H9 (cell line): ENCODE measurements around the gene MTARC2. TPM values are rescaled to one million over a fixed set of nuclear protein-coding genes. Genes with fewer than 3 reads are reported as not detected.

Experiments used
- DNase-seq: peaks from one replicate; pipeline ENCODE4 v3.0.0-alpha.2; 2017
- H2AFZ ChIP-seq: one replicate; pipeline ENCODE4 v1.6.1; 2013; ENCODE audit warnings: mild to moderate bottlenecking, low read length, control low read depth, moderate library complexity
- H2AK5ac ChIP-seq: 2 replicates; pipeline ENCODE4 v1.6.1; 2013; ENCODE audit warnings: low read length, control low read depth, mixed read lengths; ENCODE audit not compliant: insufficient read length
- H2BK120ac ChIP-seq: one replicate; pipeline ENCODE4 v1.6.1; 2013; ENCODE audit warnings: low read depth, mild to moderate bottlenecking, low read length, control low read depth, inconsistent platforms; ENCODE audit not compliant: poor library complexity, severe bottlenecking
- H2BK12ac ChIP-seq: 2 replicates; pipeline ENCODE4 v1.6.1; 2013; ENCODE audit warnings: low read length, control low read depth, mixed read lengths, low read depth; ENCODE audit not compliant: insufficient read length
- H2BK15ac ChIP-seq: 2 replicates; pipeline ENCODE4 v1.6.1; 2013; ENCODE audit warnings: low read depth, low read length, control low read depth
- H2BK20ac ChIP-seq: one replicate; pipeline ENCODE4 v1.6.1; 2013; ENCODE audit warnings: low read depth, mild to moderate bottlenecking, low read length, control low read depth, inconsistent platforms; ENCODE audit not compliant: poor library complexity, severe bottlenecking
- H2BK5ac ChIP-seq: 2 replicates; pipeline ENCODE4 v1.6.1; 2013; ENCODE audit warnings: low read length, control low read depth, mixed read lengths; ENCODE audit not compliant: insufficient read length
- H3K14ac ChIP-seq: 2 replicates; pipeline ENCODE4 v1.6.1; 2013; ENCODE audit warnings: low read length, control low read depth; ENCODE audit not compliant: insufficient read depth
- H3K18ac ChIP-seq: 2 replicates; pipeline ENCODE4 v1.6.1; 2013; ENCODE audit warnings: low read depth, mild to moderate bottlenecking, mixed read lengths, low read length, control low read depth; ENCODE audit not compliant: insufficient read length
- H3K23ac ChIP-seq: 2 replicates; pipeline ENCODE4 v1.6.1; 2013; ENCODE audit warnings: low read length, control low read depth, mixed read lengths, low read depth; ENCODE audit not compliant: insufficient read length
- H3K23me2 ChIP-seq: 2 replicates; pipeline ENCODE4 v1.6.1; 2013; ENCODE audit warnings: low read depth, mild to moderate bottlenecking, mixed read lengths, low read length, control low read depth; ENCODE audit not compliant: insufficient read length, poor library complexity, severe bottlenecking
- H3K27ac ChIP-seq: 2 replicates; pipeline ENCODE4 v1.5.1; 2013; ENCODE audit warnings: low read length, control low read depth, mixed read lengths, low read depth; ENCODE audit not compliant: insufficient read length
- H3K27me3 ChIP-seq: 2 replicates; pipeline ENCODE4 v1.6.1; 2013; ENCODE audit warnings: low read length, control low read depth, inconsistent platforms; ENCODE audit not compliant: insufficient read depth
- H3K4ac ChIP-seq: 2 replicates; pipeline ENCODE4 v1.6.1; 2013; ENCODE audit warnings: low read depth, mild to moderate bottlenecking, control low read depth, inconsistent platforms, low read length, moderate library complexity
- H3K4me1 ChIP-seq: 2 replicates; pipeline ENCODE4 v1.6.1; 2013; ENCODE audit warnings: low read length, control low read depth, inconsistent platforms; ENCODE audit not compliant: insufficient read depth
- H3K4me2 ChIP-seq: 2 replicates; pipeline ENCODE4 v1.6.1; 2013; ENCODE audit warnings: low read length, control low read depth, mixed read lengths; ENCODE audit not compliant: insufficient read length, insufficient read depth
- H3K56ac ChIP-seq: 2 replicates; pipeline ENCODE4 v1.6.1; 2013; ENCODE audit warnings: low read depth, mild to moderate bottlenecking, mixed read lengths, low read length, control low read depth; ENCODE audit not compliant: insufficient read length
- H3K79me1 ChIP-seq: 2 replicates; pipeline ENCODE4 v1.6.1; 2013; ENCODE audit warnings: low read depth, mild to moderate bottlenecking, moderate library complexity, low read length, control low read depth, inconsistent platforms; ENCODE audit not compliant: insufficient read depth, poor library complexity, severe bottlenecking
- H3K79me2 ChIP-seq: 2 replicates; pipeline ENCODE4 v1.6.1; 2013; ENCODE audit warnings: low read length, control low read depth, inconsistent platforms; ENCODE audit not compliant: insufficient read depth
- H3K9ac ChIP-seq: 2 replicates; pipeline ENCODE4 v1.6.1; 2013; ENCODE audit warnings: low read length, control low read depth, mixed read lengths; ENCODE audit not compliant: insufficient read length; ENCODE audit errors: extremely low read depth
- H3K9me3 ChIP-seq: one replicate; pipeline ENCODE4 v1.6.1; 2013; ENCODE audit warnings: low read depth, low read length, inconsistent platforms; ENCODE audit not compliant: control insufficient read depth
- H3T11ph ChIP-seq: one replicate; pipeline ENCODE4 v1.6.1; 2013; ENCODE audit warnings: mild to moderate bottlenecking, low read length, control low read depth, inconsistent platforms
- H4K20me1 ChIP-seq: one replicate; pipeline ENCODE4 v1.6.1; 2013; ENCODE audit not compliant: control insufficient read depth, insufficient read length, insufficient read depth
- H4K5ac ChIP-seq: 2 replicates; pipeline ENCODE4 v1.6.1; 2013; ENCODE audit warnings: low read depth, mild to moderate bottlenecking, mixed read lengths, low read length, control low read depth; ENCODE audit not compliant: insufficient read length
- H4K8ac ChIP-seq: replicated peaks from 2 replicates; pipeline ENCODE4 v1.6.1; 2013; ENCODE audit warnings: low read length, control low read depth, mixed read lengths, low read depth; ENCODE audit not compliant: insufficient read length
- H4K91ac ChIP-seq: 2 replicates; pipeline ENCODE4 v1.6.1; 2013; ENCODE audit warnings: low read depth, mild to moderate bottlenecking, moderate library complexity, mixed read lengths, low read length, control low read depth; ENCODE audit not compliant: insufficient read length
- H3K27ac Mint-ChIP-seq, 3 experiments: 2 replicates in 2 of 3; 3 replicates in 1 of 3; pipeline ENCODE4 v1.8.0; 2020 to 2021; ENCODE audit warnings: mixed read lengths in 3 of 3, mild to moderate bottlenecking in 1 of 3, moderate library complexity in 1 of 3
- H3K27me3 Mint-ChIP-seq: 2 replicates; pipeline ENCODE4 v1.8.0; 2021; ENCODE audit warnings: low read depth, mild to moderate bottlenecking, moderate library complexity, mixed read lengths
- H3K36me3 Mint-ChIP-seq, 3 experiments: 2 replicates in 2 of 3; 3 replicates in 1 of 3; pipeline ENCODE4 v1.8.0; 2020 to 2021; ENCODE audit warnings: low read depth in 3 of 3, mixed read lengths in 3 of 3; ENCODE audit not compliant: insufficient read depth in 1 of 3
- H3K4me1 Mint-ChIP-seq, 2 experiments: 2 replicates each; pipeline ENCODE4 v1.8.0; 2020; ENCODE audit warnings: mixed read lengths in 2 of 2
- H3K4me3 Mint-ChIP-seq, 2 experiments: 2 replicates in 1 of 2; 3 replicates in 1 of 2; pipeline ENCODE4 v1.8.0; 2020 to 2021; ENCODE audit warnings: mild to moderate bottlenecking in 2 of 2, mixed read lengths in 2 of 2, moderate library complexity in 1 of 2
- H3K9me3 Mint-ChIP-seq, 2 experiments: 2 replicates in 1 of 2; 3 replicates in 1 of 2; pipeline ENCODE4 v1.8.0; 2020; ENCODE audit warnings: mild to moderate bottlenecking in 2 of 2, mixed read lengths in 2 of 2, moderate library complexity in 1 of 2
- CTCF ChIP-seq: fragments of 200-600 bp; sonication (generic); conservative IDR thresholded peaks from 3 replicates; pipeline ENCODE4 v1.8.0; 2021; ENCODE audit warnings: antibody characterized with exemption, mild to moderate bottlenecking
- WGBS: extraction: QIAGEN DNeasy Blood & Tissue Kit; methylation state at CpG from one replicate; pipeline ENCODE4 v1.1.7; 2013; ENCODE audit warnings: missing lambda C conversion rate, low lambda C conversion rate, mixed read lengths; ENCODE audit not compliant: insufficient read length; ENCODE audit errors: extremely low coverage; 5-methylcytosine and 5-hydroxymethylcytosine counted together
- total RNA-seq: library from RNA; stranded (reverse); gene quantifications from 2 replicates; pipeline ENCODE4 v1.2.1, GENCODE V29; 2021

The MTARC2 gene
- total RNA-seq, 1 experiment from 2014 or later: 7.7 TPM

DNA sequence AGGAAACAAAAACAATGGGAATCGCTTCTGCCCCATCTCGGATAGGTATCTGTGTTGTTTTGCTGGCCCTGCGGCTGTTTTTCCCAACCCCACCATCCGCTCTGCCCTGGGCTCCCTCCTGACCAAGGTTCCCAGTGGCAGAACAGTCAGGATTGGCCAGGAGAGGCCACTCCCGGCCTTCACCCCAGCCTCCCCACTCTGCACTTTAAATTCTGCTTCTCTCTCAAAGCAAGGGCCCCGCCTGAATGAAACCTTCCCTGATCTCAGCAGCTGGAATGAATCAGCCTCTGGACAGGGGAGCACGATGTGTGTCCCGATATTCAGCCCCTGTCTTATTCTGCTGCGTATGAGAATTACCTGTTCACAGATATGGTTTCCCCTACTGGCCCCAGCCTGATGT lies 41.6 kb upstream of the MTARC2 start:
- no peak overlapping the region for H2BK5ac ChIP-seq
- no peak overlapping the region for H2AK5ac ChIP-seq
- TF ChIP-seq CTCF: no peak
- H4K91ac ChIP-seq: no peak overlapping the region
- no CpG with 5 or more reads among the region's 9 CpGs for WGBS
- no peak overlapping the region for H3K27ac ChIP-seq
- H3K9me3 Mint-ChIP-seq: no peaks in the 10 kb centered on the region
- no peak overlapping the region for H3K23ac ChIP-seq
- no peaks in the 10 kb centered on the region for H3K36me3 Mint-ChIP-seq
- H3K4me2 ChIP-seq: no peak overlapping the region
- H3K4me1 Mint-ChIP-seq: peaks cover 27 to 31% of the 10 kb centered on the region in 2 experiments
- no peak overlapping the region for H3K9ac ChIP-seq
- H4K5ac ChIP-seq: no peak overlapping the region
- H2BK120ac ChIP-seq: no peak overlapping the region
- H3K18ac ChIP-seq: no peak overlapping the region
- no peak overlapping the region for H3K56ac ChIP-seq
- H3K79me1 ChIP-seq: no peaks in the 10 kb centered on the region
- no peak for DNase-seq
- H2AFZ ChIP-seq: no peak overlapping the region
- H2BK15ac ChIP-seq: no peak overlapping the region
- no peak overlapping the region for H2BK20ac ChIP-seq
- H3T11ph ChIP-seq: no peak overlapping the region
- H3K27ac Mint-ChIP-seq: peak overlapping the region in 1 of 3 experiments; percentile 45; a peak in 1 of 7 replicates
- H3K14ac ChIP-seq: no peak overlapping the region; the same call in 1 of the 2 replicates
- H3K23me2 ChIP-seq: no peaks in the 10 kb centered on the region
- no peak overlapping the region for H2BK12ac ChIP-seq
- H3K27me3 Mint-ChIP-seq: peaks cover 2% of the 10 kb centered on the region
- H4K8ac ChIP-seq: no peak overlapping the region
- H3K27me3 ChIP-seq: no peaks in the 10 kb centered on the region
- H3K79me2 ChIP-seq: no peaks in the 10 kb centered on the region
- H3K9me3 ChIP-seq: no peaks in the 10 kb centered on the region
- H3K4ac ChIP-seq: no peak overlapping the region
- H4K20me1 ChIP-seq: no peaks in the 10 kb centered on the region
- no peaks in the 10 kb centered on the region for H3K4me1 ChIP-seq
- no peak overlapping the region for H3K4me3 Mint-ChIP-seq
